Left ventricle myocardium inferior (tissue), 1 donor: ENCODE results near the gene RNF41. TPM values are rescaled to one million over a fixed set of nuclear protein-coding genes. Genes with fewer than 3 reads are reported as not detected.

Experiments used
- DNase-seq: peaks from one replicate; pipeline ENCODE4 v3.0.0-alpha.2; 2020
- H3K27ac ChIP-seq: fragments of 200-600 bp; replicated peaks from 2 replicates; pipeline ENCODE4 v1.8.0; 2021
- H3K27me3 ChIP-seq: fragments of 200-600 bp; 2 replicates; pipeline ENCODE4 v1.8.0; 2021; ENCODE audit warnings: low read depth
- H3K36me3 ChIP-seq: fragments of 200-600 bp; 2 replicates; pipeline ENCODE4 v1.8.0; 2021
- H3K4me1 ChIP-seq: fragments of 200-600 bp; 2 replicates; pipeline ENCODE4 v1.8.0; 2021
- H3K4me3 ChIP-seq: fragments of 200-600 bp; 2 replicates; pipeline ENCODE4 v1.8.0; 2021; ENCODE audit warnings: mild to moderate bottlenecking, moderate library complexity
- H3K9me3 ChIP-seq: fragments of 200-600 bp; replicated peaks from 2 replicates; pipeline ENCODE4 v1.8.0; 2021
- CTCF ChIP-seq: fragments of 200-600 bp; IDR thresholded peaks from 2 replicates; pipeline ENCODE4 v1.8.0; 2021; ENCODE audit warnings: antibody characterized with exemption, mild to moderate bottlenecking, borderline replicate concordance
- intact Hi-C: fragments of 100-400 bp; cut with micrococcal nuclease; formaldehyde crosslinking; loops from one replicate; pipeline ENCODE4 v1.11.0; 2022
- total RNA-seq: library from RNA; stranded (reverse); fragmentation: NEBNext Ultra II Directional; extraction: Animal tissue kit (Norgen Biotek cat#: 25700); gene quantifications from one replicate; pipeline ENCODE4 v1.2.1, GENCODE V29; 2021
- donor health status: DM: no; HTN: yes; CAD: no; lungs with severe emphysema.

Gene RNF41
- total RNA-seq, 1 donor from 2014 or later, result 51.4 TPM

- Histone ChIP-seq H3K9me3 (no peaks in the 10 kb centered on the region), H3K4me3 (no peak overlapping the region), H3K4me1 (peaks cover 20% of the 10 kb centered on the region), H3K36me3 (peaks cover 75% of the 10 kb centered on the region), H3K27me3 (no peaks in the 10 kb centered on the region), H3K27ac (no peak overlapping the region)
- no peak for TF ChIP-seq CTCF
- no peak for DNase-seq
- intact Hi-C loops, result no loop called here
Observed at GRCh38 chr12:56241424-56242303, 19.9 kb upstream of the RNF41 start.

GRCh38 chr12:56237552-56237951 lies 15.8 kb upstream of the RNF41 start:
- Histone ChIP-seq H3K4me3 (no peak overlapping the region), H3K4me1 (no peaks in the 10 kb centered on the region), H3K9me3 (no peaks in the 10 kb centered on the region), H3K27ac (no peak overlapping the region), H3K27me3 (no peaks in the 10 kb centered on the region), H3K36me3 (peaks cover 34% of the 10 kb centered on the region)
- no peak for TF ChIP-seq CTCF
- intact Hi-C loops, result no loop called here
- DNase-seq, result no peak

GRCh38 chr12:56236985-56237384 lies 15.3 kb upstream of the RNF41 start:
- intact Hi-C loops, result no loop called here
- H3K27me3 ChIP-seq, result no peaks in the 10 kb centered on the region
- H3K27ac ChIP-seq, result no peak overlapping the region
- peaks cover 28% of the 10 kb centered on the region for H3K36me3 ChIP-seq
- no peaks in the 10 kb centered on the region for H3K4me1 ChIP-seq
- no peak overlapping the region for H3K4me3 ChIP-seq
- TF ChIP-seq CTCF, result no peak
- no peak for DNase-seq
- H3K9me3 ChIP-seq, result no peaks in the 10 kb centered on the region

- Histone ChIP-seq H3K4me1 (no peaks in the 10 kb centered on the region), H3K36me3 (peaks cover 19% of the 10 kb centered on the region), H3K27ac (no peak overlapping the region), H3K4me3 (no peak overlapping the region), H3K9me3 (no peaks in the 10 kb centered on the region), H3K27me3 (no peaks in the 10 kb centered on the region)
- no peak for TF ChIP-seq CTCF
- no peak for DNase-seq
- intact Hi-C loops, result no loop called here
Observed at GRCh38 chr12:56236091-56236490, 14.4 kb upstream of the RNF41 start.

GRCh38 chr12:56234746-56235436 lies 13.2 kb upstream of the RNF41 start:
- TF ChIP-seq CTCF, result no peak
- H3K4me1 ChIP-seq, result no peaks in the 10 kb centered on the region
- no peaks in the 10 kb centered on the region for H3K9me3 ChIP-seq
- no peak overlapping the region for H3K4me3 ChIP-seq
- peaks cover 8% of the 10 kb centered on the region for H3K36me3 ChIP-seq
- H3K27me3 ChIP-seq, result no peaks in the 10 kb centered on the region
- H3K27ac ChIP-seq, result no peak overlapping the region
- intact Hi-C loops, result no loop called here
- DNase-seq, result no peak
